Measurements from ENCODE around the gene PTS.

The PTS gene

DNA sequence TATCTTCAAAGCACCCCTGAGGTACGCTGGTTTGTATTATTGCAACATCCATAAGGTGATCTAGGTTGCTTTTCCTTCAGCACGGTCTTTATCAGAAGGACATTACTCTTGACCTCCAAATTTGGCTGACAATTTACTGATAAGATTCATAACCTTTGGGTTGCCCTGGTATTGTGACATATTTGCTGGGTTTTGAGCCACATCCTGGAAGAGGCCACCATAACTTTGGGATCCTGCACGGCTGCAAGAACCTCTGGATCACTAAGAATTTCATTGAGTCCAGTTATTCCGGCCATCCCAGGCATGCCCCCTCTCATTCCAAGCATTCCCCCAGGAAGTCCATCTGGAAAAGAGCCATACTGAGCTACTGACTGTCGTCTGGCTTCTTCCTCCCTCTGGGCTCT, 41.0 kb downstream of the PTS start:
- DNase-seq = no peak

DNA sequence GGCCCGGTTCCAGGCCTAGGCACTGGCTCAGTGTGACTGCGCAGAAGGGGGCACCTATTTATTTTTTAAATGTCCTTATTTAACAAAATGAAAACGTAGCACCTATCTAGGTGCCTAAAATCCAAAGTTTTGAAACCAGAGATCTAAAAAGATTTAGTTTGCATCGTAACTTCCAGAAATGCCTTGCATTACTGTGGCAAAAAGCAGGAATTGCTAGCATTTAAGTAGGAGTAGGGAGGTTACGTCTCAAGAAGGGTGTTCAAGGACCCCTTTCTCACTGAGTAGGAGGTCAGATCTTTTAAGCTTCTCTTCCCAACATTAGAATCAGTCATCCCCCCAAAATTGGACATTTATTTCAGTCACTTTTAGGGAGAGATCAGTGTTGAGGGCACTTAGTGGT, 42.2 kb downstream of the PTS start:
- no peak for DNase-seq

DNA sequence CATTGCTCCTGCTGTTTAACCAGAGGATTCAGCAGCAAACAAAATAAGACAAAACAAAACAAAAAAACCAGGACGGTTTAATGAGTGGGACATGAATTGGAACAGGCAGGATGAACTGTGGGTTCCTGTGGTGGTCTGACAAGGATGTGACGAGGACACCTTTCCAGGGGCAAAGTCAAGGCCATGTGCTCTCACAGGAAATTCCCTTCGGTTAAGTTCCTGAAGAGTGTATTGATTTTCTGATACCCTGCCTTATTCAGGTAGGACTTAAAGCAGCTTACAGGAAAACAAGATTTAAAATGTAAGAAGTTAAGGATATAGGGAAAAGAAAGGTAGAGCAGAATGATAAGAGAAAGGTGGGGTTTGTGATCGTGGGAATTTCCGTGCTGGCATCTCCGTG, 42.9 kb downstream of the PTS start:
- DNase-seq = no peak

DNA sequence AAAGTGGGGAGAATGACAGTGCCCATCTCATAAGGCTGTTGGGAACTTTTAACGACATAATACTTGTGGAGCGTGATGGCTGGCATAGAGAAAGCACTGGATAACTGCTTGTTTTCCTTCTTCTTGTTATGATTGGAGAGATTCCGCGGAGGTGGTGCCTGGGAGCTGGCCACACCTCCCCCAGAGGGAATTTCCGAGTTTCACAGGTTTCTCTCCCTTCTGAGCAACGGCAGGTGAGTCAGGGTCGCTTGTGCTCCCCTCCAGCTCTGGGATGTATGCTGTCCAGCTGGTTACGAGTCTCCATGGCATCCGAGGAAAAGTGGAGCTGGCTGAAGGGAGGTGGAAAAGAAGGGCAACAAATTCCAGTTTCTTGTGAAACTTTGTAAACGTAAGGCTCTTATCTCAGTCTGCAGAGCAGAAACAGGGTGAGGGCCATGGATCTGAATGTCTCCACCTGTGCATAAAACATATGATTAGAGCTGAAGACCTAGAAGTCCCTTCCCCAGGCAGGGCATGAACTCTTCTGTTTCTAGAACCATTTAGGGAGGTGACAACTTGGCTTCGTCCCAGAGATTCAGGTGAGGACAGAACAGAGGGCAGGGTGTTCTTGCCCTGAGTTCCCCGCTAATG, 44.4 kb downstream of the PTS start:
- DNase-seq = no peak

DNA sequence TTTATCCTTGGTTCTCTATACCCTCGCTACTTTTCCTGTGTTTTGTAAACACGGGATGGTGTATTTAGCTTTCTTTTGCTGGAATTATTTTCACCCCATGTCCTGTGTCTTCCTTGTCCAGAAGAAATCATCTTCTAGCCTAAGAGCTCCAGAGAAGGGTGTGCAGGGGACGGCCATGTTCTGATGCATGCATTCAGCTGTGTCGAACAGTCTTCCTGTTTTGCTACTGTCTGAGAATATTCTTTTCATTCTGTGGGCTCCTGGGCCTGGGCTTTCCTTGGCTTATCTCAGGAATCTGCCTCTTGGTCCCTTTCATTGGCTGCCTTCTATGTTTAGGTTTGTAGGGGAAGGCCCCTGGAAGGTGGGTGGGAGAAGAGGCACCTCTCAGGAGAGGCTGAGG, 45.0 kb downstream of the PTS start:
- DNase-seq = no peak

DNA sequence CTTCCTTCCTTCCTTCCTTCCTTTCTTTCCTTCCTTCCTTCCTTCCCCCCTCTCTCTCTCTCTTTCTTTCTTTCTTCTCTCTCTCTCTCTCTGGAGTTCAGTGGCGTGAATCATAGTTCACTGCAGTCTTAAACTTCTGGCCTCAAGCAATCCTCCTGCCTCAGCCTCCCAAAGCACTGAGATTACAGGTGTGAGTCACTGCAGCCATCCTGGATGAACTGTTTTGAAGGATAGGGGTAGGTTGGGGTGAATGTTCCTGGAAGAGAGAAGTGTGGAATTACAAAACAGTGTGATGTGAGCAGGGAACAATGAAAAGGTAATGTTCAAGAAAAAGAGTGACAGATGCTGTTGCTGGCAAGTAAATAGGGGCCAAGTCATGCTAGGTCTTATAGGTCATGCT, 46.8 kb downstream of the PTS start:
- no peak for DNase-seq

DNA sequence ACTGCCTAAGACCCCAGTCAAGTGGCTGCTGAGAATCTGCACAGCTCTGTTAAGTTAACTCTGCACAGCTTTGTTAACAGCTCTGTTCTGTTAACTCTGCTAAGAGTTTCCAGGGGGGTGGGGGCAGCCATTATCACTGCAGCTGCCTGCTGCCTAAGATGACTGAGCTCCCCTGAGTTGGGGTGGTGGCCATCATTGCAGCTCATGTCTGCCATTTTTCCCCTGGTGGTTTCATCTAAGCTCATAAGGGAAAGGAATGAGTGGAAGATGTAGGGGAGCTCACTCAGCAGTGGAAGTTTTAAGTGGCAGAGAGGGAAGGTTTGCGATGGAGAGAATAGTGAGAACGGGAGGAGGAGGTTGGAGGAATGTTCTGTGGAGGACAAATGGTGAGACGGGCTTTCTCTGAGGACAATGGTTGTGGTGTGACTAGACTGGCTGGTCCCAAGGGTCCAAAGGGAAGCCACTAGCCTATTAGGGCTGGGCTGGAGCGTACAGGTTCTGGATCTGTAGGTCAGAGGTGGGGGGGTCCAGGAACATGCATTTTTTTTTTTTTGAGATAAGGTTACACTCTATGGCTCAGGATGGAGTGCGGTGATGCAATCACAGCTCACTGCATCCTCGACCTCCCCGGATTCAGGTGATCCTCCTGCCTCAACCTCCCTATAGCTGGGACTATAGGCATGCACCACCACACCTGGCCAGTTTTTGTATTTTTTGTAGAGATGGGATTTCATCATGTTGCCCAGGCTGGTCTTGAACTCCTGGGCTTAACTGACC, 48.0 kb downstream of the PTS start:
- DNase-seq = no peak

DNA sequence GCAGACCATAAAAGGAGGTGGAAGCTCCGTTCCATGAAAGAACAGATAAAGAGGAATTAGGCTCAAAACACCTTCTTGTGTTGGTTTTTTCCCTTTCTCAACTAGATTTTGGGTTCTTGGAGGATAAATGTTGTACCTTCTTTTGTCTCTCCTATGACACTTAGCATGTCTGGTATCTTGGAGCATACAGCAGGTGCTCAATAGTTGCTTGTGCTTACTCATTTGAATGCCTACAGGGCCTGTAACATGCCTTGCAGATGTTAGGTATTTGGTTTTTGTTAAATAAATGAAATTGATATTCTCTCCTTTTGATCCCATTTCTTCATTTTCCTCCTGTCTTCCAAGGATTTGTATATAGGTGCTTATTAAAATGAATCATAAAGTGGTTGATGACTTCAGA, 50.8 kb downstream of the PTS start:
- DNase-seq = peak; percentile 8

DNA sequence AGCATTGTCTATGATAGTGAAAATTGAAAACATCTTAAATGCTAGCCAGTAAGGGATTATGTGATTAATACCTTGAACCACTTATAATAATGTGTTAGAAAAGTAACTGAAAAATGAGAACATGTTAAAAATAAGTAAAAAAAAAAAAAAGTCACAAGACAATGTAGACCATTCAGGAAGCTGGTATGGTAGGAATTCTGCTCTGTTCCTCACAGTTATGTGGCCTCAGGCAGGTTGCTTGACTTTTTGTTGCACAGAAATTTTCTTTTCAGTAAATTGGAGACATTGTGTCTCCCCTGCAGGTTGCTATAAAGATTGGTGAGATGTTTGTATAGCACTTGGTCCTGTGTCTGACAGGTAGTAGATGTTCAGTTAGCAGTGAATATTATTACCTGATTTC, 51.7 kb downstream of the PTS start:
- DNase-seq = no peak

DNA sequence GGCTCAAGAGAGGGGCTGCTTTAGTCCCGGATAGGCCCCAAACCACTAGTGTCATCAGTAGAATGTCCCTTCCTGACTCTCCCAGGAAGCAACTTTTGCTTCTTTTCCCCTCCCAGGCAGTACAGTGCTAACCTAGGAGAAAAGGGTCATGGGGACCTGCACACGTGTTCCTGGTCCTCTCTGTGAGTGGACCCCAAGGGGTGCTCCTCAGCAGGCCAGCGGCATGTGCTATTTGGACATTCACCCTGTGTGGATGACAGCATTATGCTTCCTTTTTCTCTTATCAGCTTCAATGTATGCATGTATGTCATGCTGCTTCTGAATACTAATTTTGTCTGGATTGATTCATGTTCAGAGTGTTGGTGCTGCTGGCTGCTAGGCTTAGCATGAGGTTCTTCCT, 52.6 kb downstream of the PTS start:
- DNase-seq = no peak

DNA sequence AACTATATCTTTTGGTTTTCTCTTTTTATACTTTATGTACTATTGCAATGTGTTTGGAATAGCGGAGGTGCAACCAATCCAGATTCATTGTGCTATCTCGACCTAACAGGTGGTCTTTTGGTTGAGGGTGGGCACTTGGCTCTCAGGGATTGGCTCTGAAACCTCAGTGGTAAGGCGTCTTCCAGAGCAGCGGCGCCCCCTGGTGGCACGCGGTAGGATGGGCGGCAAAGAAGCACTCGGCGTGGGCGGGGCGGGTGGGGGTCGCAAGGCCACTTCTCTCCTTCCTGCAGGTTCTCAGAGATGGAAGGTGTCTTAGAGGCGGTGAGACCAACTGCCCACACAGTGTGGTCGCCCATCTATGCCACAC, 53.7 kb downstream of the PTS start:
- DNase-seq = peak; percentile 27

DNA sequence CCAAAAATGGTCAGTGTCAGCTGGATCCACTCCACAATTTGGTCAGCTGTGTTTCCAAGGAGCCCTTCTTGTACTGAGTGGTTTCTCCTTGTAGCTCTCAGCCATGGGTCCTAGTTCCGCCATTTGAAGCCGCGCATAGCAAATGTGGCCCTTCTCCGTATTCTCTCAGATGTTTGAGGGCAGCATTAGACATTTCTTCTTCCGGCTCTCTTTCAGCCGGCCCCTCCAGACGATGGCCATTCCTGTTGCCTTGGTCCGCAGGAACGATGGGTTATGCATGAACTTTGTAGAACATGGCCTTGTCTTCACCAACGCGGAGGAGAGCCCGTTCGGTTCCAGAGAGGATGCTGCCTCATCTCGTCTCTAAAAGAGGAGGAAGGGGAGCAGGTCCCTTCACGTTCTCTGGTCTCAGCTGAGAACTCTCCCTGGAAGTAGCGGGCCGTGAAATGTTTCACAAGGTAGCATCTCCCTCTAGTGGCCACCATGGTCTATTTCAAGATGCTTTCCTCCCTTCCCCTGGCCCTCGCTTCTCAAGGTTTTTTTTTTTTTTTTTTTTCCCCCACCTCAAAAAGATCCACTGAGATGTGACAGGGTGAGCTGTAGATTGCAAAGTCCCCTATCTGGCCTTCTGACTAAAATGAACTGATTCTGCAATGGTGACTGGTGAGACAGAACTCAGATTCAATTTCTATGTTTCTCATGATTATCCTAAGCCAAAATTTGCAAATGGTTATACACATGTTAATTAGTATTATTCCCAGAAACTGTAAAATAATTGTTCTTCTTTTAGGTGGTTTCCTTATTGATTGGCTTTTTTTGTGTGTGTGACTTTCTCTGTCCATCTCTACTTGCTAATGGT, 54.3 kb downstream of the PTS start:
- DNase-seq = peak; percentile 75

DNA sequence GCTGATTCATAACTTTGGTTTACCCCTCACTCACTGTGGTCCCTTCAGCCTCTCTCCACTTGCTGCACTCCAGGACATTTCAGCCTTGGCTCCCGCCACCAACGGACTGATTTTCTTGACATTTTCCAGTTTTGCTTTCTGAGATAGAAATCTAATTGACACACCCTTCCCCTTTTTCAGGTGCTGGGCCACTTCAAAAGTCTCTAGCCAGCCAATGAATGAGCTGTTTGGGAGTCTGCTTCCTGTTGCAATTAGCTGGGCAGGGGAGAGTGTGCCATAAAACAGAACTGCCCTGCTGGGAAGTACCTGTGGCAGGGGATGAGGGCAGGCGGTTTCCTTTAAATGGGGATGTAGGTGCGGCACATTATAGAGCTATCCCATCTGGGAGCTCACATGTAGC, 55.5 kb downstream of the PTS start:
- no peak for DNase-seq

Data from MV-4-11 (cell line).